ENCODE data around the gene DAB1.

DAB1 gene

DNA sequence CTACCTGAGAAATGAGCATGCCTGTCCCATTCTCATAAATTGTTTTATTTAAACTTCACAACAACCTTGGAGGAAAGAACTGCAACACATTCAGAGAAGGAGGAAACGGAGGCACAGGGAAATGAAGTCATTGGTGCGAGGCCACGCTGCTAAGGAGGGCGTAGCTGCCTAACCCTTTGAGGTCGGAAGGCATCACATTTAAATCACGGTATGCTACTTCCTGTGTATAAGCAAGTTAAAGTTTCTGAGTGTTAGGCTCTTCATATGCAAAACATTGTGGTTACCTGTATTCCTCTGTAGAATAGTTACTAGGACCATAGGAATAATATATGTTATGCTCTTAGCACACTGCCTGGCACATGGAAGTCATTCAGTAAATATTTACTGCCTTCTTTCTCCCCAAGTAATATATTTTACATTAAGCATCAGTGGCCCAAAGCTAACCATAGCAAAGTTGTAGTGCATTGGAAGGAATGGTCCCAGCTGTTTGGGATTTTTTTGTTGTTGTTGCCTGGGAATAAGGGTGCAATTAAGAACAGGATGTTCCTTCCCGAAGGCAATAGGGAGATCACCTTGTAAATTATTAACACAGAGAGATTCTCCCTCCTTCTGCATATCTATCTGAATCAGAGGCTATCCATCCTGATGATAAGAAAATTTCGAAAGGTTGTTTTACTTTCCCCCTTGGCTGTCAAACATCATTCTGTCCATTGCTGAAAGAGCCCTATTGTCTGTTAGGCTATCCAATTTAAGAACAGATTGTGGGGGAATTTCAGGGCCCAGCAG, 265.8 kb downstream of the DAB1 start:
- no peaks in the 10 kb centered on the region for H3K9me3 ChIP-seq (ENCODE audit: control insufficient read depth in 5 of 5, low read length in 5 of 5)

DNA sequence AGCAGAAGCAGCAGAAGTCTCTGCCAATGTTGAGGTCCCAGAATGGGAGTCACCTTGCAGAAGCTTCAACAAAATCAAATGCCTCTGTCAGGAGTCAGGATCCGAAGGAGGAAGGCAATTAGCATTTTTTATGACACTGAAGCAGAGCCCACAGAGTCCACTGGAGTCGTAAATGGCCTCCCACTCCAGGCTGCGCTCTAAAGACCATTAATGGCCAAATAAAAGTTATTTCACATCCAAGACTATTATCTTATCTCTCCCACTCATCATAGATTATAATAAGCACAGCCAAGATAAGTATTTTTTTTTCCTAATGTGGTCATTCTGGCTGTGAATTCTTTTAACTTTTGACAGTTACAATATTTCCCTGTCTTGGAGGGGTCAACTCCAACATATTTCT, 267.0 kb downstream of the DAB1 start:
- Histone ChIP-seq H3K4me3 (ENCODE audit: low read depth in 1 of 5, low read length in 5 of 5) (no peak overlapping the region), H3K27me3 (ENCODE audit: control insufficient read depth in 5 of 5, insufficient read depth in 4 of 5, low read length in 5 of 5) (peaks cover 0 to 2% (median 0%) of the 10 kb centered on the region in 5 donors), H3K9me3 (ENCODE audit: control insufficient read depth in 5 of 5, low read length in 5 of 5) (no peaks in the 10 kb centered on the region), H3K4me1 (ENCODE audit: control insufficient read depth in 5 of 5, insufficient read depth in 5 of 5, low read length in 5 of 5) (no peaks in the 10 kb centered on the region), H3K9ac (ENCODE audit: low read length in 5 of 5) (no peak overlapping the region), H3K36me3 (ENCODE audit: control insufficient read depth in 5 of 5, insufficient read depth in 5 of 5, low read length in 5 of 5) (no peaks in the 10 kb centered on the region), H3K27ac (ENCODE audit: low read depth, low read length) (no peak overlapping the region)

More for the DNA sequence above, 265.8 kb downstream of the DAB1 start:
- no peaks in the 10 kb centered on the region for H3K36me3 ChIP-seq (ENCODE audit: control insufficient read depth in 5 of 5, insufficient read depth in 5 of 5, low read length in 5 of 5)
- no peak overlapping the region for H3K27ac ChIP-seq (ENCODE audit: low read depth, low read length)
- H3K4me1 ChIP-seq (ENCODE audit: control insufficient read depth in 5 of 5, insufficient read depth in 5 of 5, low read length in 5 of 5) = no peaks in the 10 kb centered on the region
- H3K27me3 ChIP-seq (ENCODE audit: control insufficient read depth in 5 of 5, insufficient read depth in 4 of 5, low read length in 5 of 5) = peaks cover 0 to 2% (median 0%) of the 10 kb centered on the region in 5 donors
- no peak overlapping the region for H3K4me3 ChIP-seq (ENCODE audit: low read depth in 1 of 5, low read length in 5 of 5)
- H3K9ac ChIP-seq (ENCODE audit: low read length in 5 of 5) = no peak overlapping the region

DNA sequence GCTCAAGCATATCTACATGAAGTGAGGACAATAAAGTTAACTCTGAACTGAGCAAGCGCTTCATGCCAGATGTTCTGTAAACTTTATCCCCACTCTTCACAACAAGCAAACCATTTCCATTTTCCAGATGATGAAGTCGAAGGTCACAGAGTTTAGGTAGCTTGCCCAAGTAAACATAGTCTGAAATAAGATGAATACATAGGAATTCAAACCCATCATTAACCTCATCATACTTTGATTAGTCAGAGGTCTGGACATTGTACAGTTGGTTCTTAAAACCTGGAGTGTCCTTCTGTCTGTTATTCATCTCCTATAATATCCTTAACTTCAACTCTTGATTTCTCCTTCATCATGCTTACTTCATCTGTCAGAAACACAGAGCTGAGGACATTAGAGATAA, 277.8 kb downstream of the DAB1 start:
- H3K36me3 ChIP-seq (ENCODE audit: control insufficient read depth in 5 of 5, insufficient read depth in 5 of 5, low read length in 5 of 5) = no peaks in the 10 kb centered on the region
- H3K27ac ChIP-seq (ENCODE audit: low read depth, low read length) = no peak overlapping the region
- no peaks in the 10 kb centered on the region for H3K27me3 ChIP-seq (ENCODE audit: control insufficient read depth in 5 of 5, insufficient read depth in 4 of 5, low read length in 5 of 5)
- no peak overlapping the region for H3K4me3 ChIP-seq (ENCODE audit: low read depth in 1 of 5, low read length in 5 of 5)
- no peaks in the 10 kb centered on the region for H3K4me1 ChIP-seq (ENCODE audit: control insufficient read depth in 5 of 5, insufficient read depth in 5 of 5, low read length in 5 of 5)
- no peak overlapping the region for H3K9ac ChIP-seq (ENCODE audit: low read length in 5 of 5)
- no peaks in the 10 kb centered on the region for H3K9me3 ChIP-seq (ENCODE audit: control insufficient read depth in 5 of 5, low read length in 5 of 5)

DNA sequence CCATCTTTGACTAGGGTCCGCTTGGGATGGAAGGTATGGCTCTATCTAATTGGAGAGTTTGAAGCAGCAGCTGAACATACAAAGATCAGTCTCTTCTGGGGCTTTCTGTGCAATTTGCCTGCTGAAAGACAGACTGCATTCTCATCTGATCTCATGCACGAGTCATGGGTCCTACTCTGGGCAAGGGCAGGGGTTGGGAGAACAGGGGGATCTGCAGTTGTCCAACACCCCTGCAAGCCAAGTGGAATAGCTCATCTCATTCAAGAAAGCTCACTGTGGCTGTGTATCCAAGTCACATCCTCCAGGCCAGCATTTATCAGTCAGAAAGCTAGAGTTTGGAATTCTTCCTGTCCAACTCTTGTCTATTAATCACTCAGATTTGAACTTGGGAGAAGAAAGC, 280.9 kb downstream of the DAB1 start:
- Histone ChIP-seq H3K4me1 (ENCODE audit: control insufficient read depth in 5 of 5, insufficient read depth in 5 of 5, low read length in 5 of 5) (no peaks in the 10 kb centered on the region), H3K27ac (ENCODE audit: low read depth, low read length) (no peak overlapping the region), H3K4me3 (ENCODE audit: low read depth in 1 of 5, low read length in 5 of 5) (no peak overlapping the region), H3K36me3 (ENCODE audit: control insufficient read depth in 5 of 5, insufficient read depth in 5 of 5, low read length in 5 of 5) (no peaks in the 10 kb centered on the region), H3K27me3 (ENCODE audit: control insufficient read depth in 5 of 5, insufficient read depth in 4 of 5, low read length in 5 of 5) (no peaks in the 10 kb centered on the region), H3K9me3 (ENCODE audit: control insufficient read depth in 5 of 5, low read length in 5 of 5) (no peaks in the 10 kb centered on the region), H3K9ac (ENCODE audit: low read length in 5 of 5) (no peak overlapping the region)

DNA sequence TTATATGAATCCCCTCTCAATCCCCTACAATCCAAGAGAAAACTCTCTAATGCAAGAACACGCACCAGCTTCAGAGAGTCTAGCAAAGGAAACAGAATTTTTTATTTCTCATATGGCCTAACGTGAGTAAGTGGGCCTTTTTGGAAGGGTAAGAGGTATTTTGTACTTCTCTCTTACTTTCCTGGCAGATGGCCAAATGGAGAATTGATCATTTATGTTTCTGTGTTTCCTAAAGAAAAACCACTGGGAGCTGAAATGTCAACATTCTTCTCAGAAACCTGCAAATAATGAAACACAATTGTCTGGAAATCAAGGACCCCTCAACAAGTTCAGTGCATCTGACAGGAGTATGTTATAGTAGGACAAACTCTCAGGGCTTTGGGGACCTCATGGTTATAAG, 281.7 kb downstream of the DAB1 start:
- no peak overlapping the region for H3K27ac ChIP-seq (ENCODE audit: low read depth, low read length)
- no peaks in the 10 kb centered on the region for H3K4me1 ChIP-seq (ENCODE audit: control insufficient read depth in 5 of 5, insufficient read depth in 5 of 5, low read length in 5 of 5)
- H3K27me3 ChIP-seq (ENCODE audit: control insufficient read depth in 5 of 5, insufficient read depth in 4 of 5, low read length in 5 of 5) = no peaks in the 10 kb centered on the region
- no peak overlapping the region for H3K9ac ChIP-seq (ENCODE audit: low read length in 5 of 5)
- H3K36me3 ChIP-seq (ENCODE audit: control insufficient read depth in 5 of 5, insufficient read depth in 5 of 5, low read length in 5 of 5) = no peaks in the 10 kb centered on the region
- H3K4me3 ChIP-seq (ENCODE audit: low read depth in 1 of 5, low read length in 5 of 5) = no peak overlapping the region
- no peaks in the 10 kb centered on the region for H3K9me3 ChIP-seq (ENCODE audit: control insufficient read depth in 5 of 5, low read length in 5 of 5)

DNA sequence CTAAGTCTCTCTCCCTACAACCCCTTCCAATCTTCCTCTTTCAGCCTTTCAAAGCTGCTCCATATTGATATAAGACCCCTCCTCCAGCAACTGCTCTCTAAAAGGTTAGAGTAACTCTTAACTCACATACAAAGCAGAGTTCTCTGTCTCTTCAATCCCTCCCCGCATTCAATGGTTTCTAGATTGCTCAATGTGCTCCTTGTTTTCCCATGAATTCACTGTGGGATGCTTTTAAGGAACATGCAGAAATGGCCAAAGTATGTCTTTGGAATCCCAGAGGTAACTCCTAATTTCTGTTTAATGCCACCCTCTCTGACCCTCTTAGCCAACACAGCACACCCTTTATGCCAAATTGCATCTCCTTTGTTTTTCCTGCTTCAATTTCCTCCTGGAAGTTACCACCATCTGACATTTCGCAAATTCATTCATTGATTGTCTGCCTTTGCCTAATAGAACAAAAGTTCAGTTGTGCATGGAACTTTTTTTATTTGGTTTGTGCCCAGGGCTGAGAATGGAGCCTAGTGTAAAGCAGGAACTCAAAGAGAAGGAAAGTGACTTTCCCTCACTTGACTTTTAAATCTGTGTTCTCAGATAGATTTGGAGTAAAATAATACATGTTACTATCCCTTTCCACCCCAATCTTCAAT, 285.3 kb downstream of the DAB1 start:
- H3K27ac ChIP-seq (ENCODE audit: low read depth, low read length) = no peak overlapping the region
- H3K9ac ChIP-seq (ENCODE audit: low read length in 5 of 5) = no peak overlapping the region
- no peak overlapping the region for H3K4me3 ChIP-seq (ENCODE audit: low read depth in 1 of 5, low read length in 5 of 5)
- H3K27me3 ChIP-seq (ENCODE audit: control insufficient read depth in 5 of 5, insufficient read depth in 4 of 5, low read length in 5 of 5) = no peaks in the 10 kb centered on the region
- H3K9me3 ChIP-seq (ENCODE audit: control insufficient read depth in 5 of 5, low read length in 5 of 5) = no peaks in the 10 kb centered on the region
- no peaks in the 10 kb centered on the region for H3K4me1 ChIP-seq (ENCODE audit: control insufficient read depth in 5 of 5, insufficient read depth in 5 of 5, low read length in 5 of 5)
- no peaks in the 10 kb centered on the region for H3K36me3 ChIP-seq (ENCODE audit: control insufficient read depth in 5 of 5, insufficient read depth in 5 of 5, low read length in 5 of 5)

DNA sequence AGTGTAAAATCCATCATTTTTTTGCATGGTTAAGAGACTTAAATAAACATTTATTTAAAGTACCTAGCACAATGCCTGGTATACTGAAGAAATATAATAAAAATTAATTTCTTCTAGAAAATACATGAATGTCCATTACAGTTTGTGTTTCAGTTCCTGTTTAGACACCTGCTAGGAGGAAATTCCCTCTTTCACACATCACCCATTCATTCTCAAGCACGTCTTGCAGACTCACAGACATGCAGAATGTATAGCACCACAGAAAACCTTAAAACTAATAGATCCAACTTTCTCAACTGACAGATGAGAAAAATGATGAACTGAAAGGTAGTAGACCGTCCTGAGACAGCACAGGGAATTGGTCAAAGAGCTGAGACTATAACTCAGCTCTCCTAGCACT, 285.9 kb downstream of the DAB1 start:
- no peak overlapping the region for H3K9ac ChIP-seq (ENCODE audit: low read length in 5 of 5)
- no peak overlapping the region for H3K4me3 ChIP-seq (ENCODE audit: low read depth in 1 of 5, low read length in 5 of 5)
- no peak overlapping the region for H3K27ac ChIP-seq (ENCODE audit: low read depth, low read length)
- H3K36me3 ChIP-seq (ENCODE audit: control insufficient read depth in 5 of 5, insufficient read depth in 5 of 5, low read length in 5 of 5) = no peaks in the 10 kb centered on the region
- H3K9me3 ChIP-seq (ENCODE audit: control insufficient read depth in 5 of 5, low read length in 5 of 5) = no peaks in the 10 kb centered on the region
- no peaks in the 10 kb centered on the region for H3K4me1 ChIP-seq (ENCODE audit: control insufficient read depth in 5 of 5, insufficient read depth in 5 of 5, low read length in 5 of 5)
- no peaks in the 10 kb centered on the region for H3K27me3 ChIP-seq (ENCODE audit: control insufficient read depth in 5 of 5, insufficient read depth in 4 of 5, low read length in 5 of 5)

DNA sequence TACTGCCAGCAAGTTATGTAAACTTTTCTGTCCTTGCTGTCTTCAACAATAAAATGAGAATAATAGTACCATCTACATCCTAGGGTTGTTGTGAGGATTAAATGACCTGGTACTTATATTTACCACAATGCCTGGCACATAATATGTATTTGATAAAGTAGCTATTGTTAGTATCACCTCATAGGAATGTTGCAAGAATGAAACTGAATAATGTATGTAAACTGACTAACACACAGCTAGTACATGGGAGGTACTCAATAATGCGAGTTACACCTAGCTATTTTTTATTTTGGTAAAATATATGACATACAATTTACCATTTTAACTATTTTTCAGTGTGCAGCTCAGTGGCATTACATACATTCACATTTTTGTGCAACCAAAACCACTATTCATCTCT, 289.1 kb downstream of the DAB1 start:
- Histone ChIP-seq H3K27me3 (ENCODE audit: control insufficient read depth in 5 of 5, insufficient read depth in 4 of 5, low read length in 5 of 5) (no peaks in the 10 kb centered on the region), H3K27ac (ENCODE audit: low read depth, low read length) (no peak overlapping the region), H3K4me3 (ENCODE audit: low read depth in 1 of 5, low read length in 5 of 5) (no peak overlapping the region), H3K36me3 (ENCODE audit: control insufficient read depth in 5 of 5, insufficient read depth in 5 of 5, low read length in 5 of 5) (no peaks in the 10 kb centered on the region), H3K9me3 (ENCODE audit: control insufficient read depth in 5 of 5, low read length in 5 of 5) (no peaks in the 10 kb centered on the region), H3K4me1 (ENCODE audit: control insufficient read depth in 5 of 5, insufficient read depth in 5 of 5, low read length in 5 of 5) (no peaks in the 10 kb centered on the region), H3K9ac (ENCODE audit: low read length in 5 of 5) (no peak overlapping the region)

DNA sequence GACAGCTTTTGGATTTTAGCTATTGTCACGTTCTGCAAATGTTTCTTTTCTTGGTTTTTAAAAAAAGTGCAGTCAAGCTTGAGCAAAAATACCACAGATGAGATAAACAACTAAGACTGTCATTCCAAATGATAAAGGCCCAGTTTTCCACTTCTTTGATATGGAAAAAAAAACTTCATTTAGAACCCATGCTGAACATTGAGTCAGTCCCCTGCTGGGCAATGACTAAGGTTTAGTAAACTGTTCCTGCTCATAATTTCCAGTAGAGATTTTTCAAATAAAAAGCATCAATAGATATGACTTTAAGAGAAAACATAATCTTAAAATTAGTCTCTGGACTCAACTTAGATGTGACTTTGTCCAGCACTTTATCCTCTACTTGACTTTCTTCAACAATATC, 290.2 kb downstream of the DAB1 start:
- Histone ChIP-seq H3K9me3 (ENCODE audit: control insufficient read depth in 5 of 5, low read length in 5 of 5) (no peaks in the 10 kb centered on the region), H3K27ac (ENCODE audit: low read depth, low read length) (no peak overlapping the region), H3K27me3 (ENCODE audit: control insufficient read depth in 5 of 5, insufficient read depth in 4 of 5, low read length in 5 of 5) (no peaks in the 10 kb centered on the region), H3K9ac (ENCODE audit: low read length in 5 of 5) (no peak overlapping the region), H3K4me1 (ENCODE audit: control insufficient read depth in 5 of 5, insufficient read depth in 5 of 5, low read length in 5 of 5) (no peaks in the 10 kb centered on the region), H3K36me3 (ENCODE audit: control insufficient read depth in 5 of 5, insufficient read depth in 5 of 5, low read length in 5 of 5) (no peaks in the 10 kb centered on the region), H3K4me3 (ENCODE audit: low read depth in 1 of 5, low read length in 5 of 5) (no peak overlapping the region)

DNA sequence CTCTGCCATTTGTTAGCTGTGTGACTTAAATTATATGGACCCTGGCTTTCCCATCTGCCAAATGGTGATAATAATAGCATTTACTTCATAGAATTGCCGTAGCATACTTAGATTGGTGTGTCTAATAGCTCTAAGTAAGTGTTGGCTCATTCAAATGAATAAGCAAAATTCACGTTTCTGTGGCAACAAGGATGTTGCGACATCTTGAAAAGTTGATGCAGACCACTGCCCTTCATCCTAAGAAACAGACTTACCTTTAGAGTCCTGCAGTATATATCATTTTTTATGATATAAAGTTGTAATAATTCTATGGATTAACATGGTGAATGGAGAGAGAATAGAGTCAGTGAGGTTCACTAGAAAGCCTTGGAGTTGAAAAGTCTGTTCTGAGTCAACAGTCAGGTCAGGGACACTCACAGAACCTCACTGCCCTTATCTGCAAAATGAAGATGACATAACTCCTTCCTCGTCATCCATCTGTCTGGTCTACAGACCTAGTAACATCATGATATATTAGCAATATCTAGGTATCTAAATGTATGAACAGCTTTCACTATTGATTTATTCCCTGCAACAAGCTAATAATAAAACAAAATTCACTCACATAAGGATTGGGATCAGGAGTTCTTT, 290.8 kb downstream of the DAB1 start:
- Histone ChIP-seq H3K9me3 (ENCODE audit: control insufficient read depth in 5 of 5, low read length in 5 of 5) (no peaks in the 10 kb centered on the region), H3K9ac (ENCODE audit: low read length in 5 of 5) (no peak overlapping the region), H3K27ac (ENCODE audit: low read depth, low read length) (no peak overlapping the region), H3K27me3 (ENCODE audit: control insufficient read depth in 5 of 5, insufficient read depth in 4 of 5, low read length in 5 of 5) (no peaks in the 10 kb centered on the region), H3K4me3 (ENCODE audit: low read depth in 1 of 5, low read length in 5 of 5) (no peak overlapping the region), H3K4me1 (ENCODE audit: control insufficient read depth in 5 of 5, insufficient read depth in 5 of 5, low read length in 5 of 5) (no peaks in the 10 kb centered on the region), H3K36me3 (ENCODE audit: control insufficient read depth in 5 of 5, insufficient read depth in 5 of 5, low read length in 5 of 5) (no peaks in the 10 kb centered on the region)

All from subcutaneous abdominal adipose tissue (tissue), 5 donors.